Measurements from ENCODE around the gene NPEPPS. TPM values are rescaled to one million over a fixed set of nuclear protein-coding genes. Genes with fewer than 3 reads are reported as not detected.

The NPEPPS gene
- total RNA-seq, 2 experiments from 2014 or later, result 77.3 to 80.7 TPM

DNA sequence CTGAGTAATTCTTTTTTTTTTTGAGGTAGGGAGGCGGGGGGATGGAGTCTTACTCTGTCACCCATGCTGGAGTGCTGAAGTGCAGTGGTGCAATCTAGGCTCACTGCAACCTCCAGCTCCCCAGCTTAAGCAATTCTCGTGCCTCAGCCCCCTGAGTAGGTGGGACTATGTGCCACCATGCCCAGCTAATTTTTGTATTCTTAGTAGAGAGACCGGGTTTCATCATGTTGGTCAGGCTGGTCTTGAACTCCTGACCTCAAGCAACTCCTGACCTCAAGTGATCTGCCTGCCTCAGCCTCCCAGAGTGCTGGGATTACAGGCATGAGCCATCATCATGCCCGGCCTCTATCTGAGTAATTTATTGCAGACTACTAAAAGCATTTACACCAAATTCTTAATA is 138.2 kb downstream of the NPEPPS start:
- H3K36me3 Mint-ChIP-seq (ENCODE audit: low read depth), result peaks cover 93% of the 10 kb centered on the region
- peaks cover 22% of the 10 kb centered on the region for H3K4me1 Mint-ChIP-seq (ENCODE audit: low read depth)
- DNase-seq, result no peak
- no peak overlapping the region for H3K27ac ChIP-seq (ENCODE audit: low read depth in 1 of 2, low read length in 2 of 2)
- H3K4me1 ChIP-seq (ENCODE audit: insufficient read depth, low read length), result peaks cover 9% of the 10 kb centered on the region
- TF ChIP-seq, protein P1, sequence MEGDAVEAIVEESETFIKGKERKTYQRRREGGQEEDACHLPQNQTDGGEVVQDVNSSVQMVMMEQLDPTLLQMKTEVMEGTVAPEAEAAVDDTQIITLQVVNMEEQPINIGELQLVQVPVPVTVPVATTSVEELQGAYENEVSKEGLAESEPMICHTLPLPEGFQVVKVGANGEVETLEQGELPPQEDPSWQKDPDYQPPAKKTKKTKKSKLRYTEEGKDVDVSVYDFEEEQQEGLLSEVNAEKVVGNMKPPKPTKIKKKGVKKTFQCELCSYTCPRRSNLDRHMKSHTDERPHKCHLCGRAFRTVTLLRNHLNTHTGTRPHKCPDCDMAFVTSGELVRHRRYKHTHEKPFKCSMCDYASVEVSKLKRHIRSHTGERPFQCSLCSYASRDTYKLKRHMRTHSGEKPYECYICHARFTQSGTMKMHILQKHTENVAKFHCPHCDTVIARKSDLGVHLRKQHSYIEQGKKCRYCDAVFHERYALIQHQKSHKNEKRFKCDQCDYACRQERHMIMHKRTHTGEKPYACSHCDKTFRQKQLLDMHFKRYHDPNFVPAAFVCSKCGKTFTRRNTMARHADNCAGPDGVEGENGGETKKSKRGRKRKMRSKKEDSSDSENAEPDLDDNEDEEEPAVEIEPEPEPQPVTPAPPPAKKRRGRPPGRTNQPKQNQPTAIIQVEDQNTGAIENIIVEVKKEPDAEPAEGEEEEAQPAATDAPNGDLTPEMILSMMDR (IDR thresholded peaks at IDR 0.05), result no peak
- H3K9me3 Mint-ChIP-seq, result no peaks in the 10 kb centered on the region
- H3K27me3 Mint-ChIP-seq, result no peaks in the 10 kb centered on the region
- ChIA-PET CTCF (interaction anchor here (1.4 kb wide), 1 partner anchor 9 kb away, joined by 4 read pairs; no protein-coding TSS in a partner anchor), POLR2A (interaction anchor here (0.8 kb wide), 1 partner anchor 19 kb away, joined by 4 read pairs; no protein-coding TSS in a partner anchor)
- no peak for ATAC-seq (ENCODE audit: poor library complexity)
- H3K4me3 ChIP-seq (ENCODE audit: low read length), result no peak overlapping the region
- intact Hi-C loops (cut with DNase I, micrococcal nuclease), result no loop called here
- no peaks in the 10 kb centered on the region for H3K9me3 ChIP-seq (ENCODE audit: control insufficient read depth in 1 of 2, insufficient read depth in 1 of 2, low read length in 2 of 2)
- H3K4me3 Mint-ChIP-seq, result no peak overlapping the region
- peaks cover 93% of the 10 kb centered on the region for H3K36me3 ChIP-seq (ENCODE audit: insufficient read depth, low read length)
- no peak overlapping the region for H3K27ac Mint-ChIP-seq
- no peaks in the 10 kb centered on the region for H3K27me3 ChIP-seq (ENCODE audit: control insufficient read depth in 1 of 2, insufficient read depth in 2 of 2, low read length in 2 of 2)

DNA sequence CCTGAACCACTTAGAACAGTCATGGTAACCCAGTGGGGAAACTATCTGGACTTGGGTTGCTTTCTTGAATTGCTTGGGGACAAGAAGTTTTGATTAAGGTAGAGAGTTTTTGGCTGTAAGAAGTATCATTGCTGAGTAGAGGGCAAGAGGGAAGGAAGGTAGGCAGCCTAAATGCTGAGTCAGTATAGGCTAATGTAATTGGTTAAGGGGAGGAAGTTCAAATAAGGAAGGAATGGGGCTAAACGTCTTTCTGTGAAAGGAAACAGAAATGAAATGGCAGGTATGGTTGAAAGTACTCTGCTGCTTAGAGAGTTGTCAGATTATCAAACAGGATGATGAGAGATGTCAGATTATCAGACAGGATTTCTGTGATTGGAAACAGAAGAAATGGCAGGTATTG is 139.2 kb downstream of the NPEPPS start:
- peaks cover 93% of the 10 kb centered on the region for H3K36me3 ChIP-seq (ENCODE audit: insufficient read depth, low read length)
- ATAC-seq (ENCODE audit: poor library complexity) (peak; percentile 48), DNase-seq (peak in 1 of 14 experiments; percentile 31)
- intact Hi-C loops (cut with DNase I, micrococcal nuclease), result no loop called here
- Mint-ChIP-seq H3K27me3 (no peaks in the 10 kb centered on the region), H3K4me1 (ENCODE audit: low read depth) (peaks cover 20% of the 10 kb centered on the region), H3K9me3 (no peaks in the 10 kb centered on the region), H3K27ac (peak overlapping the region; percentile 28), H3K4me3 (no peak overlapping the region), H3K36me3 (ENCODE audit: low read depth) (peaks cover 95% of the 10 kb centered on the region)
- CTCF ChIA-PET, result interaction anchor here (1.2 to 1.4 kb wide), 2 partner anchors 8 to 29 kb away, joined by 3 to 4 read pairs; no protein-coding TSS in a partner anchor
- TF ChIP-seq, protein P1 (IDR thresholded peaks at IDR 0.05), result no peak
- POLR2A ChIA-PET, result interaction anchor here (1.3 kb wide), 1 partner anchor 11 kb away, joined by 3 read pairs; no protein-coding TSS in a partner anchor
- H3K4me3 ChIP-seq (ENCODE audit: low read length), result no peak overlapping the region
- H3K27me3 ChIP-seq (ENCODE audit: control insufficient read depth in 1 of 2, insufficient read depth in 2 of 2, low read length in 2 of 2), result no peaks in the 10 kb centered on the region
- H3K9me3 ChIP-seq (ENCODE audit: control insufficient read depth in 1 of 2, insufficient read depth in 1 of 2, low read length in 2 of 2), result no peaks in the 10 kb centered on the region
- no peak overlapping the region for H3K27ac ChIP-seq (ENCODE audit: low read depth in 1 of 2, low read length in 2 of 2)
- peaks cover 7% of the 10 kb centered on the region for H3K4me1 ChIP-seq (ENCODE audit: insufficient read depth, low read length)

Other genes starting within 250 kb of the NPEPPS start
- 10 to 100 TPM; 12.6 to 13.5 TPM for gene EFCAB13, start 207.2 kb upstream of the NPEPPS start, total RNA-seq
- 100 to 1,000 TPM; 145 to 151 TPM for gene KPNB1, start 118.8 kb downstream of the NPEPPS start, total RNA-seq
- gene TBKBP1, start 163.1 kb downstream of the NPEPPS start, total RNA-seq, result 1 to 10 TPM; 2.4 to 3.0 TPM
- 10 to 100 TPM; 10.6 to 12.3 TPM for gene TBX21, start 202.1 kb downstream of the NPEPPS start, total RNA-seq

Data from CD4-positive, alpha-beta T cell (primary cell).